ENCODE results near the gene KLHL10. TPM values are rescaled to one million over a fixed set of nuclear protein-coding genes. Genes with fewer than 3 reads are reported as not detected.

Gene KLHL10
- total RNA-seq, 2 donors from 2014 or later = not detected

- DNase-seq (ENCODE audit: low spot score) = no peak
- Histone ChIP-seq H3K4me3 (no peak overlapping the region), H3K4me1 (ENCODE audit: control insufficient read depth in 1 of 2, low read depth in 2 of 2) (peaks cover 13 to 25% of the 10 kb centered on the region in 2 donors), H3K9me3 (no peaks in the 10 kb centered on the region), H3K27me3 (replicated peaks; ENCODE audit: insufficient read depth) (no peaks in the 10 kb centered on the region), H3K27ac (no peak overlapping the region), H3K36me3 (no peaks in the 10 kb centered on the region)
- no peak for ATAC-seq (ENCODE audit: insufficient number of reproducible peaks, low FRiP score, low read depth)
- no peak for TF ChIP-seq CTCF (IDR thresholded peaks at IDR 0.05)
Observed at GRCh38 chr17:41796121-41796895, 41.3 kb upstream of the KLHL10 start.

GRCh38 chr17:41797377-41797776, 40.2 kb upstream of the KLHL10 start:
- ATAC-seq (ENCODE audit: insufficient number of reproducible peaks, low FRiP score, low read depth) (no peak), DNase-seq (ENCODE audit: low spot score) (no peak)
- Histone ChIP-seq H3K4me1 (ENCODE audit: control insufficient read depth in 1 of 2, low read depth in 2 of 2) (peaks cover 15 to 25% of the 10 kb centered on the region in 2 donors), H3K27me3 (replicated peaks; ENCODE audit: insufficient read depth) (no peaks in the 10 kb centered on the region), H3K4me3 (no peak overlapping the region), H3K36me3 (no peaks in the 10 kb centered on the region), H3K9me3 (no peaks in the 10 kb centered on the region), H3K27ac (no peak overlapping the region)
- no peak for TF ChIP-seq CTCF (IDR thresholded peaks at IDR 0.05)

- Histone ChIP-seq H3K36me3 (no peaks in the 10 kb centered on the region), H3K27me3 (replicated peaks; ENCODE audit: insufficient read depth) (no peaks in the 10 kb centered on the region), H3K4me3 (no peak overlapping the region), H3K9me3 (no peaks in the 10 kb centered on the region), H3K4me1 (ENCODE audit: control insufficient read depth in 1 of 2, low read depth in 2 of 2) (peaks cover 4 to 13% of the 10 kb centered on the region in 2 donors), H3K27ac (no peak overlapping the region)
- no peak for TF ChIP-seq CTCF (IDR thresholded peaks at IDR 0.05)
- DNase-seq (ENCODE audit: low spot score) = no peak
- no peak for ATAC-seq (ENCODE audit: insufficient number of reproducible peaks, low FRiP score, low read depth)
Observed at GRCh38 chr17:41799366-41799765, 38.3 kb upstream of the KLHL10 start.

DNA sequence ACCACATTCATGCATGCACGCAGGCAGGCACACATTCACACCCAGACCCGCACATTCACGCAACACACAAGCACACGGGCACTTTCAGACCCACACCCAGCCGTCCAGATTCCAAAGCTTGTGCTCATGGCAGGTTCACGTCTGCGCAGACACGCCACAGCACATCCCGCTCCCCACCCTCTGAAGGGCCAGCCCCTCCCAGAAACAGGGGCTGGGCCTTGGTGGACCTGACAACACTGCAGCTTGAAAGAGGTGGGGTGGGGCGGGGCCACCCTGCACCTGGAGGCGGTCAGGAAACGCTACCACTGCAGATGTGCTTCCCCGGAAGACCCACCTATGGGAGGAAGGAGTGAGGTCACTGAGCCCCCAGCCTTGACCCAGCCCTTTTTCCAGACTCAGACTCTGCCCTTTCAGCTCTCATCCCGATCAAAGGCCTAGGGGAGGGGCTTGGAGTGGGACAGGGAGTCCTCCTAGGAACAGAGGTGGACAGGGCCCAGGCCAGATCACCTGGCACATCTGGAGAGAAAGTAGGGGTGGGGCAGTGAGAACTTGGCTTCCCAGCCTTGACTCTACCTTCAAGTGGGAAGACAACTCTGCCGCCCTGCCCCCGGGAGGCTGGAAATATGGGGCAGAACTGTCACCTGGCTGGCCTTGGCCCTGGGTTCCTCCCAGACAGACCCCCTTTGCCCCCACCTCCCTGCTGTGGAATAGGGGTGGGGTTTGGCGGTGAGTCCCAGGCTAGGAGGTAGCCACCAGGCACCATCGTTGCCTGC, 36.8 kb upstream of the KLHL10 start:
- DNase-seq (ENCODE audit: low spot score) (no peak), ATAC-seq (ENCODE audit: insufficient number of reproducible peaks, low FRiP score, low read depth) (no peak)
- Histone ChIP-seq H3K9me3 (no peaks in the 10 kb centered on the region), H3K4me3 (peak overlapping the region; percentile 33), H3K36me3 (no peaks in the 10 kb centered on the region), H3K27me3 (replicated peaks; ENCODE audit: insufficient read depth) (no peaks in the 10 kb centered on the region), H3K4me1 (ENCODE audit: control insufficient read depth in 1 of 2, low read depth in 2 of 2) (peaks cover 4 to 13% of the 10 kb centered on the region in 2 donors), H3K27ac (no peak overlapping the region)
- no peak for TF ChIP-seq CTCF (IDR thresholded peaks at IDR 0.05)
